A549 (cell line): Measurements from ENCODE around the gene KLHL6. TPM values are rescaled to one million over a fixed set of nuclear protein-coding genes. Genes with fewer than 3 reads are reported as not detected.

ENCODE experiments used
- ATAC-seq, 2 experiments: fragments of 200-7000 bp in 1 of 2; fragments of >200 bp in 1 of 2; cut with Nextera tagmentation in 1 of 2; cut with Tn5 transposase in 1 of 2; 3 replicates each; pipeline versions ENCODE4 v1.8.0 to v1.9.1; 2018 to 2020; ENCODE audit warnings: mild to moderate bottlenecking in 1 of 2, moderate library complexity in 1 of 2
- CTCF ChIA-PET: fragments of 300-600 bp; sonication (Branson Sonifier 250); formaldehyde crosslinking; extraction: SDS; loops from one replicate; lab custom pipeline; 2021; ENCODE audit warnings: antibody characterized with exemption, inconsistent platforms; lab: Yijun Ruan, JAX
- POLR2A ChIA-PET: fragments of 350-600 bp; formaldehyde crosslinking; extraction: SDS; loops from one replicate; lab custom pipeline; 2021; ENCODE audit warnings: antibody characterized with exemption, inconsistent platforms; lab: Yijun Ruan, JAX
- DNase-seq, 2 experiments: peaks; one replicate each; pipeline versions ENCODE4 v3.0.0 to v3.0.0-alpha.2; 2011 to 2016; ENCODE audit warnings: low read depth in 1 of 2, low spot score in 1 of 2
- FAIRE-seq: peaks from 2 replicates; lab custom pipeline; 2011; peaks lifted over from hg19 to GRCh38; lab: Jason Lieb, UNC
- H3K27ac ChIP-seq, 2 experiments: fragments of >200 bp; sonication (Bioruptor Twin); formaldehyde crosslinking; 3 replicates each; pipeline ENCODE4 v1.5.1; 2016 to 2017
- H3K4me1 ChIP-seq: fragments of >200 bp; sonication (Bioruptor Twin); formaldehyde crosslinking; 3 replicates; pipeline ENCODE4 v1.6.1; 2016
- H3K4me2 ChIP-seq: fragments of >200 bp; sonication (Bioruptor Twin); formaldehyde crosslinking; 3 replicates; pipeline ENCODE4 v1.6.1; 2016
- H3K4me3 ChIP-seq: fragments of >200 bp; sonication (Bioruptor Twin); formaldehyde crosslinking; 3 replicates; pipeline ENCODE4 v1.5.1; 2016
- H3K9me3 ChIP-seq: fragments of >200 bp; sonication (Bioruptor Twin); formaldehyde crosslinking; 3 replicates; pipeline ENCODE4 v1.6.1; 2016
- EHMT2 ChIP-seq: fragments of 200-600 bp; sonication (generic); IDR thresholded peaks from 2 replicates; pipeline ENCODE4 v1.6.1; 2016; ENCODE audit warnings: antibody characterized with exemption, low read depth, mild to moderate bottlenecking, moderate library complexity
- HEYL ChIP-seq: fragments of 250-450 bp; sonication (Bioruptor Pico); IDR thresholded peaks from 2 replicates; pipeline ENCODE4 v1.8.0; 2021; ENCODE audit warnings: mild to moderate bottlenecking, moderate library complexity
- HOXB13 ChIP-seq: fragments of 250-450 bp; sonication (Bioruptor Pico); IDR thresholded peaks from 2 replicates; pipeline ENCODE4 v1.5.0; 2020; ENCODE audit warnings: low read depth, mild to moderate bottlenecking, moderate library complexity
- JUN ChIP-seq, 2 experiments: fragments of >200 bp; sonication (Bioruptor Twin); formaldehyde crosslinking; IDR thresholded peaks; 2 replicates in 1 of 2; 3 replicates in 1 of 2; pipeline ENCODE4 v1.6.1; 2016 to 2017
- JUNB ChIP-seq: fragments of >200 bp; sonication (Bioruptor Twin); formaldehyde crosslinking; IDR thresholded peaks from 2 replicates; pipeline ENCODE4 v1.6.1; 2016
- PBX3 ChIP-seq: IDR thresholded peaks from 2 replicates; pipeline ENCODE4 v1.6.1; 2012
- RARB ChIP-seq: fragments of 250-450 bp; sonication (Bioruptor Pico); IDR thresholded peaks from 2 replicates; pipeline ENCODE4 v1.8.0; 2021; ENCODE audit warnings: mild to moderate bottlenecking, moderate library complexity
- SMC3 ChIP-seq: fragments of >200 bp; sonication (Bioruptor Twin); formaldehyde crosslinking; IDR thresholded peaks from 3 replicates; pipeline ENCODE4 v1.6.1; 2018; ENCODE audit warnings: inconsistent platforms
- TFCP2L1 ChIP-seq: fragments of 250-450 bp; sonication (Bioruptor Pico); IDR thresholded peaks from 2 replicates; pipeline ENCODE4 v1.5.0; 2021; ENCODE audit warnings: mild to moderate bottlenecking
- USF2 ChIP-seq: fragments of 450-650 bp; IDR thresholded peaks from 2 replicates; pipeline ENCODE4 v1.6.1; 2014; ENCODE audit warnings: antibody characterized with exemption
- ZFP36 ChIP-seq: fragments of 450-650 bp; IDR thresholded peaks from 2 replicates; pipeline ENCODE4 v1.6.1; 2014; ENCODE audit warnings: borderline replicate concordance; ENCODE audit not compliant: partially characterized antibody
- ZNF302 ChIP-seq: fragments of 250-450 bp; sonication (Bioruptor Pico); IDR thresholded peaks from 2 replicates; pipeline ENCODE4 v1.9.0; 2021; ENCODE audit warnings: inconsistent platforms, mild to moderate bottlenecking, moderate library complexity
- WGBS: methylation state at CpG from one replicate; pipeline ENCODE4 v1.1.6; 2017; ENCODE audit errors: missing lambda C conversion rate; 5-methylcytosine and 5-hydroxymethylcytosine counted together
- polyA plus RNA-seq, 4 experiments: library from polyadenylated mRNA; depleted of rRNA in 3 of 4; stranded (reverse); fragments of >200 nt; fragmentation: RNase III in 1 of 4; extraction: RNeasy Plus Mini Kit Qiagen cat#74134 plus additional on column Dnase treatment in 1 of 4; gene quantifications; 2 replicates in 3 of 4; 3 replicates in 1 of 4; pipeline ENCODE4 v1.2.3, GENCODE V29; 2011 to 2017
- small RNA-seq, 6 experiments: library from RNA; depleted of rRNA; stranded (forward); fragments of <200 nt; gene quantifications; one replicate each; pipeline ENCODE3, GENCODE V24; 2012

KLHL6 gene
- polyA plus RNA-seq, 2 of the 4 experiments (the other 2 are of a cell fraction): not detected

GRCh38 chr3:183437666-183438564 is 117.6 kb downstream of the KLHL6 start:
- ChIA-PET CTCF (no interaction called here), POLR2A (interaction anchor here (1.5 kb wide), 1 partner anchor 10 kb away, joined by 3 read pairs; no protein-coding TSS in a partner anchor)
- Histone ChIP-seq H3K9me3 (peaks cover 4% of the 10 kb centered on the region; the same call in 1 of the 3 replicates), H3K4me3 (no peak overlapping the region), H3K4me2 (no peak overlapping the region), H3K27ac (no peak overlapping the region), H3K4me1 (no peaks in the 10 kb centered on the region)
- TF ChIP-seq USF2 (no peak), HOXB13 (no peak), PBX3 (no peak), JUNB (no peak), RARB (no peak), JUN (IDR thresholded peaks at IDR 0.05) (no peak), TFCP2L1 (no peak), ZNF302 (CRISPR knock-in tag) (no peak), HEYL (CRISPR knock-in tag) (no peak), ZFP36 (no peak), EHMT2 (no peak), SMC3 (no peak)
- DNase-seq (no peak), ATAC-seq (no peak; a peak in 1 of 6 replicates), FAIRE-seq (no peak)
- 69% methylated on average over 5 of the region's 6 CpGs for WGBS

Small RNA genes lying within 50 kb of the gene (small RNA-seq; reads per million reads assigned to genes)
- gene RF00092 (0 reads per million in 6 experiments), gene RF00394 (0 reads per million in 6 experiments), gene RF01241 (0 reads per million in 6 experiments), gene SNORA63D (0 to 14.2 (median 0.04) reads per million in 6 experiments)

Other genes with a start within 250 kb of the KLHL6 start
- gene MCF2L2, start 127.1 kb downstream of the KLHL6 start, polyA plus RNA-seq (2011; rRNA removed): 0.05 and 0.12 TPM in 2 replicates
- 0.03 to 0.04 TPM in 2 of 3 replicates, not detected in the other for gene MCF2L2, start 127.1 kb downstream of the KLHL6 start, polyA plus RNA-seq (2017; fragmentation: RNase III; extraction: RNeasy Plus Mini Kit Qiagen cat#74134 plus additional on column Dnase treatment)
- 10.9 and 11.9 TPM in 2 replicates for gene KLHL24, start 79.9 kb upstream of the KLHL6 start, polyA plus RNA-seq (2011; rRNA removed)
- 2.7 to 4.0 TPM (median 3.6 TPM) in 3 replicates for gene KLHL24, start 79.9 kb upstream of the KLHL6 start, polyA plus RNA-seq (2017; fragmentation: RNase III; extraction: RNeasy Plus Mini Kit Qiagen cat#74134 plus additional on column Dnase treatment)
- 15.3 and 17.4 TPM in 2 replicates for gene YEATS2, start 142.1 kb upstream of the KLHL6 start, polyA plus RNA-seq (2011; rRNA removed)
- 11.2 to 12.6 TPM (median 11.9 TPM) in 3 replicates for gene YEATS2, start 142.1 kb upstream of the KLHL6 start, polyA plus RNA-seq (2017; fragmentation: RNase III; extraction: RNeasy Plus Mini Kit Qiagen cat#74134 plus additional on column Dnase treatment)